PFSK-1 (cell line): ENCODE measurements around the gene SORL1.

Experiments
- FOXP2 ChIP-seq: optimal IDR thresholded peaks from 2 replicates; pipeline ENCODE3; 2011; ENCODE audit warnings: borderline replicate concordance, control low read depth, inconsistent platforms; ENCODE audit not compliant: insufficient read depth; ENCODE audit errors: extremely low read length, extremely low read depth
- POLR2AphosphoS5 ChIP-seq: IDR thresholded peaks from 2 replicates; pipeline ENCODE4 v1.6.1; 2012; ENCODE audit warnings: low read depth, mild to moderate bottlenecking, control low read depth, low read length, moderate library complexity
- REST ChIP-seq, 2 experiments: IDR thresholded peaks; 2 replicates each; pipeline versions ENCODE4 v1.6.1 to v1.8.0; 2011 to 2012; ENCODE audit warnings: low read depth in 2 of 2, low read length in 2 of 2, control low read depth in 1 of 2, inconsistent platforms in 1 of 2, mild to moderate bottlenecking in 1 of 2, moderate library complexity in 1 of 2; ENCODE audit not compliant: insufficient read depth in 1 of 2
- SIN3A ChIP-seq: IDR thresholded peaks from 2 replicates; pipeline ENCODE4 v1.6.1; 2012; ENCODE audit warnings: mild to moderate bottlenecking, low read length, moderate library complexity, borderline replicate concordance; ENCODE audit not compliant: insufficient read depth
- TAF1 ChIP-seq: IDR thresholded peaks from 2 replicates; pipeline ENCODE4 v1.6.1; 2012; ENCODE audit warnings: low read length, control low read depth, borderline replicate concordance; ENCODE audit not compliant: insufficient read depth

The SORL1 gene

GRCh38 chr11:121463689-121464335, 11.7 kb downstream of the SORL1 start:
- no peak for TF ChIP-seq TAF1
- no peak for TF ChIP-seq SIN3A
- TF ChIP-seq FOXP2: no peak

GRCh38 chr11:121464352-121464946, 12.3 kb downstream of the SORL1 start:
- TF ChIP-seq POLR2AphosphoS5 (no peak), REST (IDR thresholded peaks at IDR 0.05; ENCODE audit: insufficient read depth in 1 of 2, low read depth in 2 of 2, low read length in 2 of 2) (0 out of 4 replicates have a peak, but pooled peaks of 1 of the 2 experiments have one; percentile 19), FOXP2 (peak; percentile 97), TAF1 (no peak), SIN3A (no peak)

- TF ChIP-seq POLR2AphosphoS5: no peak
- no peak for TF ChIP-seq SIN3A
- no peak for TF ChIP-seq REST (IDR thresholded peaks at IDR 0.05; ENCODE audit: insufficient read depth in 1 of 2, low read depth in 2 of 2, low read length in 2 of 2)
- no peak for TF ChIP-seq FOXP2
- TF ChIP-seq TAF1: no peak
These were observed 13.6 kb downstream of the SORL1 start for GRCh38 chr11:121465709-121466062.

GRCh38 chr11:121466063-121466794, 14.1 kb downstream of the SORL1 start:
- no peak for TF ChIP-seq TAF1
- no peak for TF ChIP-seq REST (IDR thresholded peaks at IDR 0.05; ENCODE audit: insufficient read depth in 1 of 2, low read depth in 2 of 2, low read length in 2 of 2)
- no peak for TF ChIP-seq SIN3A
- no peak for TF ChIP-seq POLR2AphosphoS5
- TF ChIP-seq FOXP2: peak; percentile 88

GRCh38 chr11:121467471-121467870, 15.4 kb downstream of the SORL1 start:
- TF ChIP-seq POLR2AphosphoS5: no peak
- TF ChIP-seq SIN3A: no peak
- TF ChIP-seq FOXP2: no peak
- TF ChIP-seq REST (IDR thresholded peaks at IDR 0.05; ENCODE audit: insufficient read depth in 1 of 2, low read depth in 2 of 2, low read length in 2 of 2): no peak
- TF ChIP-seq TAF1: no peak
